A204.1 (cell line): ENCODE data around the gene IFNA13.

ENCODE experiments used
- FAIRE-seq: peaks from 2 replicates; lab custom pipeline; 2012; peaks lifted over from hg19 to GRCh38; lab: Jason Lieb, UNC

The IFNA13 gene

DNA sequence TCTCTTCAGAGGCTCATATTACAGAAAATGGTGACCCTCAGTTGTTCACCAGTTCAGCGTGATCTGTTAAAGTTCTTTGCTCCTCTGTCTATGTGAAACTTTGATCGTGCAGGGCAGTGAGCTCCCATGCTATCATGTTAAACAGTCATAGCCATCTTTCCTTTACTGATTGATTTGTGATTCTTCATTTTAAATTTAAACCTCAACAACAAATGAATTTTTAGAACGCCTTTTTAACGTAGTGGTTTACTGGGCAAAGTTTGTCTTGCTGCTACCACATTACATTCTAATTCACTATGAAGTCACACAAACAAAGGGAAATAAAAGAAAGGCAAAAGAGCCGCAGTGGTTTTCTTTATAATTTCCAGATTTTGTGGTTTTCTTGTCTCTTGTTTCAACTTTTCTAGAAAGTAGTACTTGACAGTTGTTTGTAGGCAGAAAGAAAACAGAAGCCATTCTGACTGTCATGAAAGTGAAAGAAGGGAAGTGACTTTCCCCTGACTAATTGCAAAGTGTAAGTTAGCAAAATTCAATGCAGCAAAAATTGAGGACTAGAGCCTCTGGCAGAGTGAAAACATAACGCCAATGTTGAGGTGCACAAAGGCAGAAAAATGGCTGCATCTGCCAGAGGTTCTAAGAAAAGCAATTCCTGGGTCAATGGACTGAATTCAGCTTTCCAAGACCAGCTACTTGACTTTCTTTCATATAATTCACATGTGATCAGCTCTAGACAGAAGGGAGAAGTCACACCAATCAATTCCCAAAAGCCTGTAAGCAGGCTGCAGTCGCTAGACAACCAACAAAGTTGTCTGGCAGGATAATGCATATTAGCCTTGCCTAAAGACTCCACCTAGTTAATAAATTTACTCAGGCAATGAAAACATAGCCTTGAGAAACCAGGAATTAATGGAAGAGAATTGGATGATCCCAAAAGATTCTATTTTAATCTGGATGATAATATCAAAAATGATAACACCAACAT, 10.1 kb downstream of the IFNA13 start:
- no peak for FAIRE-seq

- FAIRE-seq = no peak
Measured at GRCh38 chr9:21350787-21351186, 17.1 kb downstream of the IFNA13 start, which contains the start of gene IFNA6. TSS of gene IFNA6 (minus strand) at chr9:21350887. CDS start at chr9:21350887, 0 bp downstream.

DNA sequence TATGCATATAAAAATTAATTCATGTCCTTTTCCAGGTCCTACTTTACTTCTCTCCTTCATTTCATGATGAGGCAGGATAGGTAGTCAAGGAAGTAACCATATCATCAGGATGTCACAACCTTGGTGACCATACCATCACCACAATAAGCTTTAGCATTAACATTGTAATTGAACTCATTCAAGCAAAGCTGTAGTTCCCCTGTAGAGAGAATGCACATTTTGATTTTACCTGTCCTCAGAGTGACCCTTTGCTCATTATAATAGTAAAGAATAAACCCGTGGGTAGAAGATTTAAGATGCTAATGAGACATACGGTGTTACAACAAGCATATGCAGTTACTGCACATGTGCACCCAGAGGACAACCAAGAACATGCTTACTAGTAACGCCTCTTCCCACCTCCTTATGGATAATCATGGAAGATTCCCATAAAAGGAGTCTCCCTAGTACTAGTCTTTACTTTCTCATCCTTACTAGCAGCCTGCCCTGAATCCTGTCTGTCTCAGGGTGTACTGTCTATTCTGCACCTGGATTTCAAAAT, 19.4 kb downstream of the IFNA13 start:
- FAIRE-seq = no peak

DNA sequence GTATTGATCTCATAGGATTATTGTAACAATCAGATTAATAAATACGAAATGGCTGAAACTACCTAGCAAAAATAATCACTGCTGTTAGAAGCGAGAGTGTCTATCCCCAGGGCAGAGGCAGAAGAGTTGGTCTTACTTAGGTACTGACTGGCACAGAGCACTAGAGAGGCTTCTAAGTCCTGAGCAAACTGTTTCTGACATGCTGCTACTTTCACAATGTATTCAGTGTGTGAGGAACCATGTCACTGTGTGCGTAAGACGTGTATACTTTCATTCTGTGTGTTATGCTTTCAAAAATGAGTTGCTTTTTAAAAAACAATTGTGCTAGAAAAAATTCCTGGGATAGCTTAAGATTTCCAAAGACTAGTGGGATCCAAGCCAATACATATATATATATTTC, 27.1 kb downstream of the IFNA13 start:
- no peak for FAIRE-seq

DNA sequence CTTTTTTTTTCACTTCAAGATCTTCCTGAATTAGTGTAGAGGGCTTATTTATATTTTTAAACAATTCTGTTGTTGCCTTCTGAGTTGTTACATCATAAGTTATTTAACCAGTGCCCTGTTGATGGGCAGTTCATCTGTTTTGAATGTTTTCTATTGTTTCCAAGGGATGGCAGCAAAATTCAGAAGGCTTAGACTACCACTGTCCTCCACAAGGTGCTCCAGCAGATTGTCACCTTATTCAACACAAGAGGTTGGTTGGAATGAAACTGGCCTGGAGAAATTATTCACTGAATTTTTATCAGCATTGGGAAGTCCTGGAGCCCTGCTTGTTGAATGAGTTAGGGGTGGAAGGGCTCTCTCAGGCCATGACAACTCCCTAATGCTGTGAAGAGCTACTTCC, 31.4 kb downstream of the IFNA13 start:
- no peak for FAIRE-seq

- FAIRE-seq = no peak
Measured at GRCh38 chr9:21334701-21335632, 32.9 kb downstream of the IFNA13 start, which contains the start of gene KLHL9. TSS of gene KLHL9 (minus strand) at chr9:21335404. CDS start at chr9:21334859, 545 bp downstream.

- no peak for FAIRE-seq
Measured at GRCh38 chr9:21333226-21333625, 34.6 kb downstream of the IFNA13 start.

DNA sequence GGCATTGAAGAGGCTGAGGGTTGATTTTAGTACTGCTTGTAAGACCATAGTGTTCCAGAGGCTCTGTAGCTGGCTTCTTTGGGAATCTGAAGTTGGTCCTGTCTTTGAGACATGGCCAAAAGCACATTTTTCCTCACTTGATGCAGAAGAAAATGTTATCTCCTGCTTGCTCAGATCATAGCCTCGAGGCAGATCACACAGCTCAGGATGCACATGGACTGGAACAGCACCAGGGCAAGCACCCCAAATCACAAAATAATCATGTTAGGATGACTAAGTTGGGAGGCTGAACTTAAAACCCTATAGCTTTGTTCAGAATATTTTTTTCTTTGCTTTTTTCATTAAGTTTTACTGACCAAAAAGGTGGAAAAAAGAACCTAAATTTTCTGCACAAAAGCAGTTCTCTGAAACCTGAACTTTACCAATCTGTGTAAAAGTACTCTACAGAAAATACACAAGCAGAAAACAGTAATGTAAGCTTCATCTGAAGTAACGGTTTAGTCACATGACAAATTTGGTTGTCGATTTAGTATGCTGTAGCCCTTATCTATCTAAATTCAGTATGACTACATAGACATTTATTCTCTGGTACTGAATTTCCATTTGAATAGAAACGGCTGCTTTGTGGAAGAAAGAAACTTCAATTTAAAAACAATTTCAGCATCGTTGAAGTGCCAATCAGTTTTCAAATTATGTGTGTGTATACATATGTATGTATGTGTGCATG, 36.0 kb downstream of the IFNA13 start:
- no peak for FAIRE-seq

DNA sequence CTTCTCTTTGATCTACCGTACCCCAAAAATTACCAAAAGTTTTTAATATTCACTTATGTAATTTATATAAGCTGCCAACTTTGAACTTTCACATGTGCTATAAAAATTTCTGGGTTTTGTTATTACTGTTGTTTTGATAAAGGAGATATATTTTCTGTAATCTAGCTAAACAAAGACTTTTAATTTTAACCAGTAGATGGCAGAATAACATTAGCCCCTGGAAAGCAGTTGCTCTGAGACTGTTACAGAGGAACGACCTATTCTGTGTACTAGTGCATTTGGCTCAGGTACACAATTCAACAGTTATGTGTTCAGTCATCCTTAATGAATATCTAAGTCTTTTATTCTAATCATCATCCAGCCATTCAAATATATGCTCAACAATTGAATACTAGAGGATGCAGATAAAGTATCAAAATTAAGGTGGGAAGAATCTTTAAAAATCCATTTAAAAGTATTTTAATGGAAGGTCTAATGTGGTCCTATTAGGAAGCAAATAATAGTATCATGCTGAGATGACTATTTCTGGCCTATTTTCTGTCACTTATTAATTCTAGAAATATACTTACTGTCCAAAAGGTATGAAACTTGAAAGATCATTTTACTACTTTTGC, 41.2 kb downstream of the IFNA13 start:
- FAIRE-seq = peak; percentile 97

DNA sequence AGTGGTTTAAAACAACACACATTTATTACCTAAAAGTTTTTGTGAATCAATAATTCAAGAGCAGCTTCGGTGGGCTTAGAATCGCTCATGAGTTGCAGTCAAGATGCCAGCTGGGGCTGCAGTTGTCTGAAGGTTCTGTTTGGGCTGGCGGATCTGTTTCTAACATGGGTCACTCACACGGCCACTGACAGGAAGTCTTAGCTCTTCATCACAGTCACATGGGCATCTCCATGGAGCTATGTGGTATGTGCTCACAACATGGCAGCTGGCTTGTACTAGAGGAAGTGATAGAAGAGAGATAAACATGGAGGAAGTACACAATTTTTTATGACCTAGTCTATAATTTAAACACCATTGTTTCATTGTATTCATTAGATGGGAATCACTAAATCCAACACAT, 43.8 kb downstream of the IFNA13 start:
- no peak for FAIRE-seq

- FAIRE-seq = no peak
Measured at GRCh38 chr9:21322911-21323461, 44.9 kb downstream of the IFNA13 start.

DNA sequence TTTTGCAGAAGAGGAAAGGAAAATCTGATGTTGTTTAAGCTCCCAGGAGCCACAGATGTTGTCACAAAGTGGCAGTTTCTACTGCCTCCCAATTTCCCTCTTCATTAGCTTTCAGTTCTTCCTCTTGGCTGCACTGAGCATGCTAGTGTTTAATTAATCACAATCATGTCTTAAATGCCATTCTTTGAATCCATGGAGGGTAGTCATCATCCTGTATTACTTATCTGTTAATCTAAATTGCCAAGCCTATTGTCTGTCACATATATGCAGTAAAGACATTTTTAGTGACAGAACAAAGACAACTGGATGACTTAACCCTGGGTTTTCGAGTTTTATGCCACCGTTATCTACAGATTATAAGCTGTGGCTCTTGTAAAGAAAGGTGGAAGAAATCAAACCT, 47.4 kb downstream of the IFNA13 start:
- FAIRE-seq = no peak

DNA sequence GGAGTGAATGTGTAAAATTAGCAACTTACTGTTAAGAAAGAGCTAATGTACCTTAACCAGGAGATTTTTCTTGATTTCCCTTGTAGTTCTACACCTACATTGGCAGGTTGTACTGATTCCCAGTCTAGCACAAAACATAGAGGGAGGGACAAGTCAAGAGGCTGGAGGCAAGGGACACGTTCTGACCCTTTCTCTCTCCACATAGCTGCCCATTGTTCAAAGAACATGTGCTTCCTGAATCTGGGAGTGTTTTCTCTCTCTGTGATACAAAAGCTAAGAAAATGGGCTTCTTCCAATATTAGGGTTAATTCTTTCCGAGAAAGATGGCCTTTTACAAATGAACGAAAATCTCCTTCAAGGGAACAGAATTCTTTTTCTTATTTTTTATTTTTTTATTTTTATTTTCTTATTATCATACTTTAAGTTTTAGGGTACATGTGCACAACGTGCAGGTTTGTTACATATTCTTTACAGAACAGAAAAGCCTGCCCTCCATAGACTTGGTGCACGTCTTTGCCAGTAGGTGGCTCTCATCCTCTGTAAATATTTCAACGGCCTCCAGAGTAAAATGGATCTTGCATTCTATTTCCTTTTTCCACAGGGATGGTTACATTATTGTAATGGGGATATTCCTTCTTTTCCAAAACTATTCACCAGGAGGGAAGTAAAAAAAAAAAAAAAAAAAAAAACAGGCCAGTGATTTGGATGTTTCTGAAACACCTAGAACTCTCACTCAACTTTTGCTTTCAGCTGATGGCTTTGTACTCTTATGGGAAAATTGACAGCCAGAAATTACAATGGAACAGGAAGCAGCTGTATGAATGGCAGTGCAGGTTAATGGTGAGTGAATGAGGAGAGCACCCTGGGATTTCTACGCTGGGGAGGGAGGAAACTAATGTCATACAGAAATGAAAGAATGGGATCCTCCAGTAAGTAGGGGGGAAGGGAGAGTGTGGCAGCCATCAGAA, 49.6 kb downstream of the IFNA13 start:
- FAIRE-seq = peak; percentile 94
